Measurements from ENCODE around the gene IQSEC1.

Gene IQSEC1

GRCh38 chr3:12979151-12979946, 93.9 kb downstream of the IQSEC1 start:
- TF ChIP-seq CTCF (IDR thresholded peaks at IDR 0.05; ENCODE audit: insufficient read depth, low read depth, low read length, missing control alignments), result no peak
- H3K4me3 ChIP-seq (ENCODE audit: low read depth, low read length), result no peak overlapping the region
- no peak for DNase-seq (ENCODE audit: low read depth)

- H3K4me3 ChIP-seq (ENCODE audit: low read depth, low read length), result no peak overlapping the region
- TF ChIP-seq CTCF (IDR thresholded peaks at IDR 0.05; ENCODE audit: insufficient read depth, low read depth, low read length, missing control alignments), result no peak
Observed at GRCh38 chr3:12978682-12979081, 94.5 kb downstream of the IQSEC1 start.

GRCh38 chr3:12977117-12977808, 96.0 kb downstream of the IQSEC1 start:
- DNase-seq (ENCODE audit: low read depth), result no peak
- no peak for TF ChIP-seq CTCF (IDR thresholded peaks at IDR 0.05; ENCODE audit: insufficient read depth, low read depth, low read length, missing control alignments)
- H3K4me3 ChIP-seq (ENCODE audit: low read depth, low read length), result no peak overlapping the region

More at GRCh38 chr3:12978682-12979081, 94.5 kb downstream of the IQSEC1 start:
- DNase-seq (ENCODE audit: low read depth), result no peak

GRCh38 chr3:12975748-12976522, 97.3 kb downstream of the IQSEC1 start:
- no peak overlapping the region for H3K4me3 ChIP-seq (ENCODE audit: low read depth, low read length)
- TF ChIP-seq CTCF (IDR thresholded peaks at IDR 0.05; ENCODE audit: insufficient read depth, low read depth, low read length, missing control alignments), result no peak
- no peak for DNase-seq (ENCODE audit: low read depth)

GRCh38 chr3:12974819-12975218, 98.4 kb downstream of the IQSEC1 start:
- DNase-seq (ENCODE audit: low read depth), result no peak
- TF ChIP-seq CTCF (IDR thresholded peaks at IDR 0.05; ENCODE audit: insufficient read depth, low read depth, low read length, missing control alignments), result no peak
- no peak overlapping the region for H3K4me3 ChIP-seq (ENCODE audit: low read depth, low read length)

- DNase-seq (ENCODE audit: low read depth), result no peak
- no peak for TF ChIP-seq CTCF (IDR thresholded peaks at IDR 0.05; ENCODE audit: insufficient read depth, low read depth, low read length, missing control alignments)
- no peak overlapping the region for H3K4me3 ChIP-seq (ENCODE audit: low read depth, low read length)
Observed at GRCh38 chr3:12974334-12974733, 98.9 kb downstream of the IQSEC1 start.

Data from GM12865 (cell line).